Nucleus accumbens (tissue), 56 donors: ENCODE results near the gene ZNF682.
"Not testable (repeated sequence)": the region's sequence is repeated elsewhere in the genome, so short reads cannot be mapped to it uniquely, and the experiment has no call there.

Experiments
- DNase-seq, 56 donors: peaks; one replicate each; lab custom pipeline; 2025; lab: John Stamatoyannopoulos, UW

ZNF682 gene

GRCh38 chr19:20039203-20039723, at the start of gene ZNF682:
Gene ZNF682 (minus strand): TSS chr19:20039505. CDS start chr19:20039345, 160 bp downstream.
- DNase-seq = peak; percentile 52 to 97 (median 91)

- DNase-seq = not testable (repeated sequence)
These were observed 43.6 kb upstream of the ZNF682 start for GRCh38 chr19:20082876-20083275.

DNA sequence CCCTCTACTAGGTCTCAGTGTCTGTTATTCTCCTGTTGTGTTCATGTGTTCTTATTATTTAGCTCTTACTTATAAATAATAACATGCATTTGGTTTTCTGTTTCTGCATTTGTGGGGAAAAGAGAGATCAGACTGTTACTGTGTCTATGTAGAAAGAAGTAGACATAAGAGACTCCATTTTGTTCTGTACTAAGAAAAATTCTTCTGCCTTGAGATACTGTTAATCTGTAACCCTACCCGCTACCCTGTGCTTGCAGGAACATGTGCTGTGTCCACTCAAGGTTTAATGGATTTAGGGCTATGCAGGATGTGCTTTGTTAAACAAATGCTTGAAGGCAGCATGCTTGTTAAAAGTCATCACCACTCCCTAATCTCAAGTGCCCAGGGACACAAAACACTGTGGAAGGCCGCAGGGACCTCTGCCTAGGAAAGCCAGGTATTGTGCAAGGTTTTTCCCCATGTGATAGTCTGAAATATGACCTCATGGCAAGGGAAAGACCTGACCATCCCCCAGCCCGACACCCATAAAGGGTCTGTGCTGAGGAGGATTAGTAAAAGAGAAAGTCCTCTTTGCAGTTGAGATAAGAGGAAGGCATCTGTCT, 43.0 kb upstream of the ZNF682 start:
- not testable (repeated sequence) for DNase-seq

DNA sequence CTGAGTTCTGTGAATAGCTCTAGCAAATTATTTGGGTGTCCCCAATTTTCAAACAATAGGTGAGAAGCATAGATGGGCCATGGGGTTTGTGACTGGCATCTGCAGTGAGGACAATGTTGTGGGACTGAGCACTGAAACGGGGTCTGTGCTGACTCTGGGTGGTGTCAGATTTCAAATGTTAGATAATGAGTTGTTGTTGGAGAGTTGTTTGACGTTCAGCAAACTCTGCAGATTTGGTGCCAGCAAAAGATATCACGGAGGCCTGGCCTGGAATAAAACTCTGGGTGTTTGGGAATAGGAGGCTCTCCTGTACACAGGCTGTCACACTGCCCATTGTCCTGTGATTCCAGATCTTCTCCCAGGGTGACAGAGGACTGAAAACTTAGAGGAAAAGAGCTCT, 41.4 kb upstream of the ZNF682 start:
- DNase-seq = no peak

DNA sequence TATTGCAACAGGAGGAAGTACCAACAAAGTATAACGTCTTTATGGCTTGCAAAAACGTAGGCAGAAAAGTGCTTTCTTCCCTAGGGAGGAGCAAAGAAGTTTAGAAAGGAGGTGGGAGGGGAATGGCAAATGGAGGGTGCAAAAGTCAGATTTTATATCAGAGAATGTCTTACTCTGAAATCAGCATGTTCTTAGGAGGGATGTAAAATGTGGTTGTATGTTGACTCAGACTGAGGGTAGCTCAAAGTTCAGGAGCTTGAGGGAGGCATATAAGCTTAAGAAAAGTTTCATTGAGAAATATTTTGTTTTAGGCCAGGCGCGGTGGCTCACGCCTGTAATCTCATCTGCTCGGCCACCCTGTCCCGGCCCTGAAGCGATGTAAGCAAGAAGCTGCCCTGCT, 40.2 kb upstream of the ZNF682 start:
- DNase-seq = no peak

DNA sequence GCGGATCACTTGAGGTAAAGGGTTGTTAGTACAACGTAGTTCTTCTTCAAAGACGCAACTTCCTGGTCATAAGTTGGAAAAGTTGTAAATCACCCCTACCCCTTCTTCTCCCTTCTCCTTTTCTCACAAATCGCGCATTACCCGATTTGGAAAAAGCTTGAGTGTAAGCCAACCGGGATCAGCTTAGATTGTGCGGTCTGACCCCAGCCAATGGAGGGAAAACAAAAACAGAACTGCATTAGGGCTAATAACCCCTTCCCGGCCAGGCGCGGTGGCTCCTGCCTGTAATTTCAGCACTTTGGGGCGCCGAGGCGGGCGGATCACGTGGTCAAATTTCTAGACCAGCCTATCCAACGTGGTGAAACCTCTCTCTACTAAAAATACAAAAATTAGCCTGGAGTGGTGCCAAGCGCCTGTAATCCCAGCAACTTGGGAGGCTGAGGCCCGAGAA, 39.3 kb upstream of the ZNF682 start:
- DNase-seq = peak in 8 of 56 donors; percentile 1 to 16 (median 6)

DNA sequence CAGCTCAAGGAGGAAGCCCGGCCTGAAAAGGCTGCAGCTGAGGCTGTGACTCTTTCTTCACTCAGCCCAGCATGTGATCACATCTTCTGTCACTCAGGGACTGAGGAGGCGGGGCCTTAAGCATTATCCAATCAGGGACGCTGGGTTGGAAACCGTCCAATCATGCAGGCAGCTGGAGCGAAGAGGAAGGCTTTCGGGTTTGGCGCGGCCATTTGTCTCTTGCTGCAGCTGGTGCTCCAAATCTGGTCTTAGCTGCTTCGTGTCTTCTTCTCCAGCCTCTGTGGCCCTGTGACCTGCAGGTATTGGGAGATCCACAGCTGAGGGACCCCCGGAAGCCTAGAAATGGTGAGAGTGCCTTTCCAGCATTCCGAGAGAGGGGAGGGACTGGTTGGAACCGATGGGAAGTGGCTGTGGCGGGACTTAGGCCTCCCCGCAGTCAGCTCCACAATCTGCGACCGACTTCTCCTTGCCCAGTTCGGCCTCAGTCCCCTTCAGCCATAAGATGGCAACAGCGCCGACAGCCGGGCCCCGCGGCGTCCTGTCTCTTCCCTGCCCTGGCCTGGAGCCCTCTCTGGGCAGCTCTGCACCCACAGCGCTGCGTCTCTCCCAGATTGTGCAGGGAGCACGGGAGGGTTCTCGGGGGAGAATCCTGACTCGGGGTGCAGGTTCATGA, 38.6 kb upstream of the ZNF682 start, which contains the start of gene ZNF90:
Gene ZNF90, plus strand, starts transcription at position 210 of the 673 bp plus-strand sequence. Its CDS starts 133 bp downstream, at position 343.
- peak; percentile 26 to 96 (median 86) for DNase-seq

DNA sequence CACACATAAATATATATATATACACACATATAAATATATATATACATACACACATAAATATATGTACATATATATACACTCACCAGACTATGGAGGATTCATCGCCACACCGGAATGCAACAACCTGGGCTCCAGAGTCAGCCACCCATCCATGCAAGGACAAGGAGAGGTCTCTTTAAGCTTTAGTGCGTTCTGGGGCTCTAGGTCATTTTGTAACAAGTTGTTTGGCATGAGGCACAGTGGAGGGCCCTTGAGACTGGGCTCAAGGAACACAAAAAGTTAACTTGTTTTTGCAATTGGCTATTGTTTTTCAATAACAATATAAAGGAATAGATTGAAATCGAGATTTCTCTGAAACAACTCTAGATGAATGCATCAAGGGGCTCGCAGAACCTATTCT, 33.6 kb upstream of the ZNF682 start:
- DNase-seq = no peak

GRCh38 chr19:20070691-20071090, 31.4 kb upstream of the ZNF682 start:
- no peak for DNase-seq

- not testable (repeated sequence) for DNase-seq
These were observed 29.3 kb upstream of the ZNF682 start for GRCh38 chr19:20068559-20068958.

GRCh38 chr19:20067943-20068342, 28.6 kb upstream of the ZNF682 start:
- DNase-seq = no peak

- DNase-seq = no peak
These were observed 27.6 kb upstream of the ZNF682 start for GRCh38 chr19:20066861-20067260.

DNA sequence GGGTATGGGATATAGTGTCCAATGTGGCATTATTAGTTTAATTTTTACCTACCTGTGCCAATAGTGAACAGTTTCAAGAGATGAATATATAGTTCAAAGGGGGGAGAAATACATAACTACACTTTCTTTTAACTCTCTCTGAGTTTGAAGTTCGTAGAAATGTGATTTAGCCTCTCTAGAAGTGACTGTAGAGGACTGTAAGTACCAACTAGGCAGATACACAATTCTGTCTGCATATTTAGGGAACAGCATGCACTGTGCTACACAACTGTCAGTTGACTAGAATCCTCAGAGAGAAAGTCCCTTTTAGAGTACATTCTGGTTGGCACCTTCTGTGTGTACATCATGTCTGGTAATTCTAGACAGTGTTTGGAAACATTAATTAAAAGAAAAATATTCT, 21.0 kb upstream of the ZNF682 start:
- DNase-seq = no peak

DNA sequence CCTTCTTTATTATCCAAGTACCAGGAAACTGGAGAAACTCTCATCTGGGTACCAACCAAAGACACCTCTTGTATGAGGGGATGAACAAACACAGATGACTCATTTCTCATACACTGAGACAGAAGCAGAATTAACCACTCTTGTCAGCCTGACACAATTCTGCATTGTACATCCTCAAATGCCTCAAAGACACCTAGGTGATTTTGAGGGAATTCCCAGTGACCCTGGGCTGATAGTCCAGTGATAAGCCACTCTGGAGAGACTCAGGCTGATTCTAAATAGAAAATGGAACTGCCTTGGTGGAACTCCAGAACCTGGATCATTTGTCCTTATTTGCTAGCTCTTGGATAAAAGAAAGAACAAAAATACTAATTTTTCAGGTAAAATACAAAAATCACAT, 19.4 kb upstream of the ZNF682 start:
- not testable (repeated sequence) for DNase-seq

GRCh38 chr19:20051841-20052768, 12.8 kb upstream of the ZNF682 start:
- peak; percentile 73 to 100 (median 98) for DNase-seq

- not testable (repeated sequence) for DNase-seq
These were observed 6.4 kb upstream of the ZNF682 start for GRCh38 chr19:20045742-20046141.

- DNase-seq = no peak
These were observed 5.4 kb upstream of the ZNF682 start for GRCh38 chr19:20044663-20045062.

DNA sequence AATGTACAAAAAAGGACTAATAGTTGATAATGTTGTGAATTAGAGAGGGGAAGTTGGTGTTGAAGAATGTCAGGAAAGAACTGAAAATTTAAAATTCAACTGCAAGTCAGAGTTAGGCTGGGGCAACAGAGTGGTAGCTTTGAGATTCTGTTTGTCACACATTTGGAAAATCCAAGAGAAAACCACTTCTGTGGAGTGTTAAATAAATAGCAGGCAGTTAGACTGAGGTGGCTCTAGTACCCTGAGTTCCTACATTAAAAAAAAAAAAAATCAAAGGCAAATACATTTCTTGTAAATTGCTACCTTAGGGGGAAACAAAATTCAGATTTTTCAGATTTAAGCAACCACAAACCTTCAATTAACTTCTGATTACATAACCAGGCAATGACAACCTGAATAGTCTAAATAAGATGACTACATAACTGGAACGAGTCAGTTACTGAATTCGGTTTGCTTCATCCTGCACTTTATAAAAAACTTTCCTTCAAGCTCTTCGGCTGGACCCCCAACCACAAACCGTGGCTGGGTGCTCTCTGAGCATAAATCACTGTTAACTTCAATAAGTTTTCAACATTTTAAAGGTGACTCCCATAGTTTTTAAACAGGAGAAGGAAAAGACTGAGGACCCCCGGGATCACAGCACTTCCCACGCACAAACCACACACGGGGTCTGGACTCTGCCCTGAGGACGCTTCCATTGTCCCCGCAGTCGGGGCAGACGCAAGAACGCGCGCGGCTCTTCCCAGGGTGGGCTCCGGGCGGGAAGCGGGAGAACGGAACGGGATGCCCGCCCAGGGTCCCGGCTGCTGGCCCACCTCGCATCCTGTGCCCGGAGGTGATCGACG, 725 bp downstream of the ZNF682 start:
- no peak for DNase-seq

DNA sequence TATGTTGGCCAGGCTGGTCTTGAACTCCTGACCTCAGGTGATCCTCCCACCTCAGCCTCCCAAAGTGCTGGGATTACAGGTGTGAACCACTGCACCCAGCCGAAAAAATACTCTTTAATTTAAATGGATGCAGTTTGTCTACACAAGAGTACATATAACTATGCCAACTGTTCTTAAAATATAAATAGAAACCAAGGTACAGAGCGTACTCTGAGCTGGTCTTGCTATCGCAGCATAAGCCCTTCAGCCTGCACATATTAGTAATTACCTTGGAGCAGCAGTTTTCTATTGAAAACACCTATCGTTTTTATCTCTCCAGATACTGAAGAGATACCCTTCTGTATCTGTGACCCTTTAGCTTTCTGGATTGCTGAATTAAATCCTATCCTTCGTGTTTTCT, 3.4 kb downstream of the ZNF682 start:
- DNase-seq = no peak

GRCh38 chr19:20028611-20029010, 10.7 kb downstream of the ZNF682 start:
- peak in 12 of 56 donors; percentile 1 to 22 (median 5) for DNase-seq
